Astrocyte (in vitro differentiated cells and primary cell): ENCODE data around the gene EP400. TPM values are rescaled to one million over a fixed set of nuclear protein-coding genes. Genes with fewer than 3 reads are reported as not detected.

Experiments
- DNase-seq: peaks from one replicate; pipeline ENCODE4 v3.0.0-alpha.2; 2010; ENCODE audit warnings: low read depth
- FAIRE-seq: peaks from 2 replicates; lab custom pipeline; 2011; peaks lifted over from hg19 to GRCh38; lab: Jason Lieb, UNC
- H2AFZ ChIP-seq: 2 replicates; pipeline ENCODE4 v1.6.0; 2012; ENCODE audit warnings: low read depth, low read length, inconsistent platforms
- H3K27ac ChIP-seq: 2 replicates; pipeline ENCODE4 v1.5.1; 2011; ENCODE audit warnings: low read depth, low read length, inconsistent platforms
- H3K27me3 ChIP-seq: 2 replicates; pipeline ENCODE4 v1.6.0; 2011; ENCODE audit warnings: low read length, inconsistent platforms; ENCODE audit not compliant: insufficient read depth
- H3K36me3 ChIP-seq: 2 replicates; pipeline ENCODE4 v1.5.1; 2011; ENCODE audit warnings: low read length, inconsistent platforms; ENCODE audit not compliant: insufficient read depth
- H3K4me1 ChIP-seq: 2 replicates; pipeline ENCODE4 v1.5.1; 2011; ENCODE audit warnings: low read length, inconsistent platforms; ENCODE audit not compliant: insufficient read depth
- H3K4me2 ChIP-seq: 2 replicates; pipeline ENCODE4 v1.6.0; 2012; ENCODE audit warnings: low read length, inconsistent platforms
- H3K4me3 ChIP-seq: 2 replicates; pipeline ENCODE4 v1.5.1; 2011; ENCODE audit warnings: low read depth, mild to moderate bottlenecking, low read length, inconsistent platforms; ENCODE audit not compliant: insufficient read depth
- H3K79me2 ChIP-seq: 2 replicates; pipeline ENCODE4 v1.6.0; 2012; ENCODE audit warnings: mild to moderate bottlenecking, low read length, inconsistent platforms; ENCODE audit not compliant: insufficient read depth
- H3K9ac ChIP-seq: 2 replicates; pipeline ENCODE4 v1.6.0; 2012; ENCODE audit warnings: mild to moderate bottlenecking, low read length, inconsistent platforms
- H3K9me3 ChIP-seq: 2 replicates; pipeline ENCODE4 v1.5.1; 2012; ENCODE audit warnings: low read depth, mild to moderate bottlenecking, low read length, inconsistent platforms; ENCODE audit not compliant: insufficient read depth
- H4K20me1 ChIP-seq: 2 replicates; pipeline ENCODE4 v1.6.0; 2012; ENCODE audit warnings: low read length, inconsistent platforms; ENCODE audit not compliant: insufficient read depth
- H3K27ac Mint-ChIP-seq: one replicate; pipeline ENCODE4 v1.8.0; 2021; ENCODE audit warnings: mild to moderate bottlenecking, mixed read lengths; ENCODE audit not compliant: unreplicated experiment
- H3K27me3 Mint-ChIP-seq: one replicate; pipeline ENCODE4 v1.8.0; 2021; ENCODE audit warnings: low read depth, mixed read lengths; ENCODE audit not compliant: unreplicated experiment
- H3K36me3 Mint-ChIP-seq: one replicate; pipeline ENCODE4 v1.8.0; 2021; ENCODE audit warnings: low read depth, mixed read lengths; ENCODE audit not compliant: unreplicated experiment
- H3K4me1 Mint-ChIP-seq: one replicate; pipeline ENCODE4 v1.8.0; 2021; ENCODE audit warnings: low read depth, mixed read lengths; ENCODE audit not compliant: unreplicated experiment
- H3K4me3 Mint-ChIP-seq: one replicate; pipeline ENCODE4 v1.8.0; 2021; ENCODE audit warnings: mild to moderate bottlenecking, moderate library complexity, mixed read lengths; ENCODE audit not compliant: unreplicated experiment
- H3K9me3 Mint-ChIP-seq: one replicate; pipeline ENCODE4 v1.8.0; 2021; ENCODE audit warnings: mild to moderate bottlenecking, mixed read lengths; ENCODE audit not compliant: unreplicated experiment
- EZH2 ChIP-seq: IDR thresholded peaks from 2 replicates; pipeline ENCODE4 v1.6.1; 2012; ENCODE audit warnings: mild to moderate bottlenecking, low read length, inconsistent platforms; ENCODE audit not compliant: insufficient read depth
- total RNA-seq: library from RNA; stranded (reverse); gene quantifications from 2 replicates; pipeline ENCODE4 v1.2.1, GENCODE V29; 2021
- TF ChIP-seq, protein P1 (sequence below): IDR thresholded peaks from 2 replicates; pipeline ENCODE4 v1.5.1; 2011; ENCODE audit warnings: low read depth, mild to moderate bottlenecking, inconsistent platforms, low read length, moderate library complexity; ENCODE audit not compliant: insufficient read depth

Gene EP400
- total RNA-seq, 1 donor from 2014 or later, result 39.8 TPM

DNA sequence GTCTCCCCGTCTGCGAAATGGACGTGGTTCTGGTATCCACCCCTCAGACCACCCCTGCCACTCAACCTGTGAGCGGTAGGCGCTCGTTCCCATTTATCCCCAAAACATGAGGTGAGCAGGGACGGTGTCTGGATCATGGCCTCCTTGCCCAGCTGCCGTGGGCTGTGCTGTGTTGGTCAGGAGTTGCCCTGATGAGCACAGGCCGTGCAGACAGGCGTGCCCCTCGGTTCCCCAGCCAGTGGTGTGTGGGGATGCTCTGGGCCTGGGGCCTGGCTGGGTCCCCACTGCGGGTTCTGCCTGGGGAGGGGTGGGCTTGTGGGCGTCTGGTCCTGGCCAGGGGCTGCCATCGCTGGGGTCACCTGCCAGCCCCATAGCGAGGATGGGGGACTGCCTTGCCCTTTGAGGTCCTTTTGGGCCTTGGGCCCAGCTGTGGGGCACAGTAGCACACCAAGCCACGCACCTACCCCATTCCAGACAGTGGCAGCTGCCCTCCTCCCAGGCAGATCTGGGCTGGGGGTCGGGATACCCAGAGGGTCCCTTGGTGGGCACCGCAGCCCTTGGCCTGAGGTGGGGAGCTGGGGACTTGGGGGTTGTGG, 31.9 kb upstream of the EP400 start:
- H3K36me3 Mint-ChIP-seq, result peaks cover 6% of the 10 kb centered on the region
- peaks cover 4% of the 10 kb centered on the region for H3K4me1 Mint-ChIP-seq
- no peak for TF ChIP-seq EZH2
- TF ChIP-seq, protein P1, sequence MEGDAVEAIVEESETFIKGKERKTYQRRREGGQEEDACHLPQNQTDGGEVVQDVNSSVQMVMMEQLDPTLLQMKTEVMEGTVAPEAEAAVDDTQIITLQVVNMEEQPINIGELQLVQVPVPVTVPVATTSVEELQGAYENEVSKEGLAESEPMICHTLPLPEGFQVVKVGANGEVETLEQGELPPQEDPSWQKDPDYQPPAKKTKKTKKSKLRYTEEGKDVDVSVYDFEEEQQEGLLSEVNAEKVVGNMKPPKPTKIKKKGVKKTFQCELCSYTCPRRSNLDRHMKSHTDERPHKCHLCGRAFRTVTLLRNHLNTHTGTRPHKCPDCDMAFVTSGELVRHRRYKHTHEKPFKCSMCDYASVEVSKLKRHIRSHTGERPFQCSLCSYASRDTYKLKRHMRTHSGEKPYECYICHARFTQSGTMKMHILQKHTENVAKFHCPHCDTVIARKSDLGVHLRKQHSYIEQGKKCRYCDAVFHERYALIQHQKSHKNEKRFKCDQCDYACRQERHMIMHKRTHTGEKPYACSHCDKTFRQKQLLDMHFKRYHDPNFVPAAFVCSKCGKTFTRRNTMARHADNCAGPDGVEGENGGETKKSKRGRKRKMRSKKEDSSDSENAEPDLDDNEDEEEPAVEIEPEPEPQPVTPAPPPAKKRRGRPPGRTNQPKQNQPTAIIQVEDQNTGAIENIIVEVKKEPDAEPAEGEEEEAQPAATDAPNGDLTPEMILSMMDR, result no peak
- H3K4me2 ChIP-seq, result no peak overlapping the region
- H3K27me3 Mint-ChIP-seq, result no peaks in the 10 kb centered on the region
- H4K20me1 ChIP-seq, result peaks cover 8% of the 10 kb centered on the region
- H3K27ac ChIP-seq, result no peak overlapping the region
- DNase-seq, result no peak
- H3K9me3 Mint-ChIP-seq, result no peaks in the 10 kb centered on the region
- no peaks in the 10 kb centered on the region for H3K36me3 ChIP-seq
- H3K4me3 ChIP-seq, result no peak overlapping the region
- H3K9ac ChIP-seq, result no peak overlapping the region
- H3K9me3 ChIP-seq, result no peaks in the 10 kb centered on the region
- FAIRE-seq, result no peak
- no peaks in the 10 kb centered on the region for H3K79me2 ChIP-seq
- peaks cover 5% of the 10 kb centered on the region for H3K4me1 ChIP-seq
- H3K27ac Mint-ChIP-seq, result no peak overlapping the region
- H3K27me3 ChIP-seq, result no peaks in the 10 kb centered on the region
- no peak overlapping the region for H3K4me3 Mint-ChIP-seq
- H2AFZ ChIP-seq, result no peak overlapping the region

DNA sequence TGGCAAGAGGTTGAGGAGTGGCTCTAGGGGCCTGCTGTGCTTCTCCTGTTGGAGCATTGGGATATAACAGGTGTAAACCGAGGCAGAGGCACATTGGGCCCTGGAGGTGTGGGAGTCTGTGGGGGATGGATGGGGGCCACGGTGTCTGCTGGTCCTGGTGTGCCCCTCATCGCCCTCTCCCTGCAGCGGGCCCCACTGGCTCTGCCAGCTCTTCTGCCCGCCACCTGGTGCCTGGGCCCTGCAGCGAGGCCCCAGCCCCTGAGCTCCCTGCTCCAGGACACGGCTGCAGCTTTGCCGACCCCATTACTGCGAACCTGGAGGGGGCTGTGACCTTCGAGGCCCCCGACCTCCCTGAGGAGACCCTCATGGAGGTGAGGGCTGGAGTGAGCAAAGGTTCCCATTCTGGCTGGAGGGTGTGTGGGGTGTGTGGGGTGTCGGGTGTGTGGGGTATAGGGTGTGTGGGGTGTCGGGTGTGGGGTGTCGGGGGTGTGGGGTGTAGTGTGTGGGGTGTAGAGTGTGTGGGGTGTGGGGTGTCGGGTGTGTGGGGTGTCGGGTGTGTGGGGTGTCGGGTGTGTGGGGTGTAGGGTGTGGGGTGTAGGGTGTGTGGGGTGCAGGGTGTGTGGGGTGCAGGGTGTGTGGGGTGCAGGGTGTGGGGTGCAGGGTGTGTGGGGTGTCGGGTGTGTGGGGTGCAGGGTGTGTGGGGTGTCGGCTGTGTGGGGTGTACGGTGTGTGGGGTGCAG, 31.3 kb upstream of the EP400 start:
- no peaks in the 10 kb centered on the region for H3K4me1 Mint-ChIP-seq
- FAIRE-seq (no peak), DNase-seq (no peak)
- H3K9me3 Mint-ChIP-seq, result no peaks in the 10 kb centered on the region
- no peak overlapping the region for H3K27ac Mint-ChIP-seq
- H3K27me3 ChIP-seq, result no peaks in the 10 kb centered on the region
- no peaks in the 10 kb centered on the region for H3K36me3 ChIP-seq
- no peak overlapping the region for H3K27ac ChIP-seq
- H3K9me3 ChIP-seq, result no peaks in the 10 kb centered on the region
- H2AFZ ChIP-seq, result no peak overlapping the region
- no peaks in the 10 kb centered on the region for H3K27me3 Mint-ChIP-seq
- H3K9ac ChIP-seq, result no peak overlapping the region
- no peak overlapping the region for H3K4me3 Mint-ChIP-seq
- no peak overlapping the region for H3K4me3 ChIP-seq
- peaks cover 8% of the 10 kb centered on the region for H3K36me3 Mint-ChIP-seq
- TF ChIP-seq EZH2, result no peak
- TF ChIP-seq, protein P1, result no peak
- H3K4me2 ChIP-seq, result no peak overlapping the region
- peaks cover 6% of the 10 kb centered on the region for H4K20me1 ChIP-seq
- no peaks in the 10 kb centered on the region for H3K79me2 ChIP-seq
- H3K4me1 ChIP-seq, result no peaks in the 10 kb centered on the region

DNA sequence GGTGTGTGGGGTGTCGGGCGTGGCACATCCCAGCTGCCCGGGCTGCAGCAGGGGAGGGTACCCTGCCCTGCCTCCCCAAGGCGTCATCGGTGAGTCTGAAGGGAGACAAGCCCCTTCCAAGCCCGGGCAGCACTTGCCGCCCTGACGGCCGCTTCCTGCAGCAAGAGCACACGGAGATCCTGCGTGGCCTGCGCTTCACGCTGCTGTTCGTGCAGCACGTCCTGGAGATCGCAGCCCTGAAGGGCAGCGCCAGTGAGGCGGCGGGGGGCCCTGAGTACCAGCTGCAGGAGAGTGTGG, 30.7 kb upstream of the EP400 start:
- peaks cover 8% of the 10 kb centered on the region for H3K36me3 Mint-ChIP-seq
- Histone ChIP-seq H3K4me3 (no peak overlapping the region), H2AFZ (no peak overlapping the region), H3K9me3 (no peaks in the 10 kb centered on the region), H3K4me2 (no peak overlapping the region), H3K27ac (no peak overlapping the region), H3K27me3 (no peaks in the 10 kb centered on the region), H3K4me1 (no peaks in the 10 kb centered on the region), H3K9ac (no peak overlapping the region), H3K36me3 (no peaks in the 10 kb centered on the region), H4K20me1 (peaks cover 6% of the 10 kb centered on the region), H3K79me2 (no peaks in the 10 kb centered on the region)
- no peak overlapping the region for H3K4me3 Mint-ChIP-seq
- no peaks in the 10 kb centered on the region for H3K27me3 Mint-ChIP-seq
- no peaks in the 10 kb centered on the region for H3K4me1 Mint-ChIP-seq
- no peak for DNase-seq
- no peak overlapping the region for H3K27ac Mint-ChIP-seq
- no peak for FAIRE-seq
- H3K9me3 Mint-ChIP-seq, result no peaks in the 10 kb centered on the region
- TF ChIP-seq, protein P1, result no peak
- no peak for TF ChIP-seq EZH2
